ELR (cell line): ENCODE measurements around the gene ZBTB11.
"Not testable (repeated sequence)": the region's sequence is repeated elsewhere in the genome, so short reads cannot be mapped to it uniquely, and the experiment has no call there.

Source experiments
- DNase-seq: peaks from one replicate; pipeline ENCODE4 v3.0.0-alpha.2; 2015; ENCODE audit warnings: low read depth

The ZBTB11 gene

DNA sequence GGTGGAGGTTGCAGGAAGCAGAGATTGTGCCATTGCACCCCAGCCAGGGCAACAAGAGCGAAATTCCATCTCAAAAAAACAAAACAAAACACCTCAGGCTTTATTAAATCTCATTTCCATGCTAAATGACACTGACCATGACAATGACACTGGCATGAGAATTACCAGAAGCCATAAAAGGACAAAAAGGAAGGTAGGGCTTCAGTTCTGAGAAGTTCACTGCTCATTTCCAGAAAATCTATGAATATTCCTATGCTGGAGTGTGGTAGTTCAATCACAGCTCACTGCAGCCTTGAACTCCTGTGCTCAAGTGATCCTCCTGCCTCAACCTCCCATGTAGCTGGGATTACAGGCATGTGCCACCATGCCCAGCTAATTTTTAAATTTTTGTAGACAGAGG is 58.2 kb downstream of the ZBTB11 start:
- DNase-seq = no peak

DNA sequence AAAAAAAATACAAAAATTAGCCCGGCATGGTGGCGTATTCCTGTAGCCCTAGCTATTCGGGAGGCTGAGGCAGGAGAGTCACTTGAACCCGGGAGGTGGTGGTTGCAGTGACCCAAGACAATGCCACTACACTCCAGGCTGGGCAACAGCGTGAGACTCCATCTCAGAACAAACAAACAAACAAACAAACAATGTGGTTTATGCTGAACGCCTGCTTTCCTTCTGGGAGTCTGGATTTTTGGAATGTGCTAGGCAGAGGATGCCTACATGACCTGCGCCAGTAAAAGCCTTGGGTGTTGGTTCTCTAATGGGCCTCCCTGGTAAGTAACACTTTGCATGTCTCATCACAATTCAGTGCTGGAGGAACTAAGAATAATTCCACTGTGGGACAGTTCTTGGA is 59.5 kb downstream of the ZBTB11 start:
- DNase-seq = no peak

DNA sequence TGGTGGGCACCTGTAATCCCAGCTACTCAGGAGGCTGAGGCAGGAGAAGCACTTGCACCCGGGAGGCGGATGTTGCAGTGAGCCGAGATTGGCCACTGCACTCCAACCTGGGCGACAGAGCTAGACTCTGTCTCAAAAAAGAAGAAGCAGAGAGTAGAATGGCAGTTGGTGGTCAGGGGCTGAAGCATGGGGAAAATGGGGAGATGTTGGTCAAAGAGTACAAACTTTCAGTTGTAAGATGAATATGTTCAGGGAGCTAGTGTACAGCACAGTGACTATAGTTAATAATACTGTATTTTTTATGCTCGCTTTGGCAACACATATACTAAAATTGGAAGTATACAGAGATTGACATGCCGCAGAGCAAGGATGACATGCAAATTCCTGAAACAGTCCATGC is 61.4 kb downstream of the ZBTB11 start:
- DNase-seq = no peak

DNA sequence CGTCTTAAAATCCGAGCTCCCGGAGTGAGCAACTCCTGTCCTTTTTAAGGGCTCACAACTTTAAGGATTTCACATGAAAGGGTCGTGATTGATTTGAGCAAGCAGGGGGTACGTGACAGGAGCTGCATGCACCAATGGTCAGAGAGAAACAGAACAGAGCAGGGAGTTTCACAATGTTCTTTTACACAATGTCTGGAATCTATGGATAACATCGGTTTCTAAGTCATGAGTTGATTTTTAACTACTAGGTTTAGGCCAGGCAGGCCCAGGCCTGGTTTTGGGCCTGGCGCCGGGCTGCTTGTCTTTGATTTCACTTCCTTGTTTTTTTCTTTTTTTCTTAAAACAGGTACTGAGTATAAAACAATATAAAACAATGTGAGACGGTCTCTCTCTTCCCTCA is 63.9 kb downstream of the ZBTB11 start:
- not testable (repeated sequence) for DNase-seq

DNA sequence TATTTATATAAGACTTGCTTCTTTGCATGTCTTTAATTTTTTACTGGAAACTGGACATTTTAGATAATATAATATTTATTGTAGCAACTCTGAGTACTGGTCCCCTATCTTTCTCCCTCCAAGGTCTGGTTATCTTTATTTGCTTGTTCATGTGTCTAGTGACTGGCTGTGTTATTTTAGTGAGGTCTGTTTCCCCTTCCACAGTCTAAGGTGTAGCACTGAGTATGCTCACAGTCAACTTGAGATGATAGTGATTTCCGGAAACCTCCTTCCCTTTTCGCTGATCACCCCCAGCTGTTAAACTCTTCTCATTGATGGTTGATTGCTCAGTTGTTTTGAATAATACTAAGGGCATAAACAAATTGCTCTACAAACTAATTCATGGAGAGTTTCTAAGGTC is 65.9 kb downstream of the ZBTB11 start:
- DNase-seq = no peak

DNA sequence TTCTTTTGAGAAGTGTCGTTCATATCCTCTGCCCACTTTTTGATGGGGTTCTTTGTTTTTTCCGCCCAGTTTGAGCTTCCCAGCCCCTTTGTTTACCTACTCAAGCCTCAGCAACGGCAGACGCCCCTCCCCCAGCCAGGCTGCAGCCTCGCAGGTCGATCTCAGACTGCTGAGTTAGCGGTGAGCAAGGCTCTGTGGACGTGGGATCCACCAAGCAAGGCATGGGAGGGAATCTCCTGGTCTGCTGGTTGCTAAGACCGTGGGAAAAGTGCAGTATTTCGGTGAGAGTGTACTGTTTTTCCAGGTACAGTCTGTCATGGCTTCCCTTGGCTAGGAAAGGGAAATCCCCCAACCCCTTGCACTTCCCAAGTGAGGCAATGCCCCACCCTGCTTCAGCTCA is 71.5 kb downstream of the ZBTB11 start:
- DNase-seq = not testable (repeated sequence)

DNA sequence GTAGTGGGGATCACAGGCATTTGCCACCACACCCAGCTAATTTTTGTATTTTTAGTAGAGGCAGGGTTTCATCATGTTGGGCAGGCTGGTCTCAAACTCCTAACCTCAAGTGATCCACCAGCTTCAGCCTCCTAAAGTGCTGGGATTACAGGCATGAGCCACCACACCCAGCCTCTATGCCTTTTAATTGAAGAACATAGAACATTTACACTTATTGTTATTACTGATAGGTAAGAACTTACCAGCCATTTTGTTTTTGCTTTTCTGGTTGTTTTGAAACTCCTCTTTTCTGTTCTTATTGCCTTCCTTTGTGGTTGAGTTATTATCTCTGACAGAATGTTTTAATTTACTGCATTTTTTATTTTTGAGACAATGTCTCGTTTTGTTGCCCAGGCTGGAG is 73.7 kb downstream of the ZBTB11 start:
- DNase-seq = no peak

DNA sequence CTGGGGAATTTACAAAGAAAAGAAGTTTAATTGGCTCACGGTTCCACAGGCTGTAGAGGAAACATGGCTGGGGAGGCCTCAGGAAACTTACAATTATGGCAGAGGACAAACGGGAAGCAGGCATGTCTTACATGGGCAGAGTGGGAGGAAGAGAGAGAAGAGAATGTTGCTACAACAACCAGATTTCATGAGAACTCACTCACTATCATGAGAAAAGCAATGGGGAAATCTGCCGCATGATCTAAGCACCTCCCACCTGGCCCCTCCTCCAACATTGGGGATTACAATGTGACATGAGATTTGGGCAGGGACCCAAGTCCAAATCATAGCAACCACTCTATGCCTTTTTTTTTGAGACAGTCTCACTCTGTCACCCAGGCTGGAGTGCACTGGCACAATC is 74.2 kb downstream of the ZBTB11 start:
- no peak for DNase-seq
